Measurements from ENCODE around the gene PRADC1.

DNA sequence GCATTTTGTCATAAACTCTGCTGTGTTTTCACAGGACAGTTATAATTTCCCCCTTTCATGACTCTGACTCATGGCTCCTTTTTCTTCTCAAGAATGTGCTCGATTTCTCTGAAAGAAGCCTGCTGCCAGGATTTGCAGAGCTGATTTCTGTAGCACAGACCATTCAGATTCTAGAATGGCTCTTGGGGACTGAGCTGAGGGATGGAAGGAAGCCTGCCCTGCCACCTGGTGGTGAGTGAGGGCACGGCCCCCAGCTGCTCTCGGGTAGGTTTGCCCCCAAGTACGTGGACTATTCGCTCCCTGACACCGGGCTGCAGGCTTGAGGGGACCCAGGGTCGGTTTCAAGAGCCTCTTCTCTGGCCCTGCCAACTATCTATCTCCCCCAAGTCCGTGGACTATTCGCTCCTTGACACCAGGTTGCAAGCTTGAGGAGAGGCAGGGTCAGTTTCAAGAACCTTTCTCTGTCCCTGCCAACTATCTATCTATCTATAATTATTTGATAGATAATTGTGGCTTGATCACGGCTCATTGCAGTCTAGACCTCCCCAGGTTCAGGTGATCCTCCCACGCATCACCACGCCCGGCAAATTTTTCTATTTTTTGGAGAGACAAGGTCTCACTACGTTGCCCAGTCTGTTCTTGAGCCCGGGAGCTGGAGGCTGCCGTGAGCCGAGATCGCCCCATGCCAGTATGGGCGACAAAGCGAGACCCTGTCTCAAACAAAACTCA is 20.4 kb downstream of the PRADC1 start:
- TF ChIP-seq CTCF (IDR thresholded peaks at IDR 0.05), result peak; percentile 73 to 95 (median 78)
- no peak for TF ChIP-seq POLR2A (IDR thresholded peaks at IDR 0.05)

Measured in thyroid gland (tissue), 4 donors.